Activated CD4-positive, alpha-beta T cell treated with anti-CD3 and anti-CD28 coated beads, Interleukin-2, amount 50 U/mL, for 48 hours (primary cell): ENCODE measurements around the gene NFAM1.

Experiments used
- DNase-seq, 2 experiments: peaks; one replicate each; pipeline ENCODE4 v3.0.0-alpha.2; 2020

Gene NFAM1

GRCh38 chr22:42332089-42332488, 100.1 kb downstream of the NFAM1 start:
- no peak for DNase-seq

- no peak for DNase-seq
These were observed 101.2 kb downstream of the NFAM1 start for GRCh38 chr22:42331014-42331413.
